ENCODE measurements around the gene PRR18. TPM values are rescaled to one million over a fixed set of nuclear protein-coding genes. Genes with fewer than 3 reads are reported as not detected.

Gene PRR18
- total RNA-seq, 1 experiment from 2014 or later, result not detected

DNA sequence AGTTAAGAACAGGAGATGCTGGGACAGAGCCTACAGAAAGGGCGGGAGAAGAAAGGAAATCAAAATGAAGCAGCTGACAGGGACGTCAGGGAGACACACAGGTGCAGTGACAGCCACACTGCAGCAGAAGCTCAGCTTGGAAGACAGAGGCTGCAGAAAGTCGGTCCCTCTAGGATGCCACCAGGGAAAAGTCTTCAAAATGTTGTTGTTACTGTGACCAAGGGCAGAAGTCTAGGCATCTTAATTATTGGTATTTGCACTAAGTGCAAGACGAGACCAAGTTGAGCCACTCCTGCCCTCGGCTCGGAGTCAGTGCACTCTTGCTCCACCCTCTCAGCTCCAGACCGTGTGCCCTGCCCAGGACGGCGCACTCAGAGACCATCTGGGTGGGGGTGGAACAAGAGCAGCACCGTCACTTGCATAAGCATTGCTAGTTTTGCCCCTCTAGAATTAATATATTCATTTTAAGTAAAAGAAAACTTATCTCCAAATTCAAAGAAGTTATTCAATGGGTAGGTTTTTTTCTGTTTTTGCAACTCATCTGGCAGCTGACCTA lies 2.6 kb downstream of the PRR18 start:
- no peak for DNase-seq (ENCODE audit: low read depth)

DNA sequence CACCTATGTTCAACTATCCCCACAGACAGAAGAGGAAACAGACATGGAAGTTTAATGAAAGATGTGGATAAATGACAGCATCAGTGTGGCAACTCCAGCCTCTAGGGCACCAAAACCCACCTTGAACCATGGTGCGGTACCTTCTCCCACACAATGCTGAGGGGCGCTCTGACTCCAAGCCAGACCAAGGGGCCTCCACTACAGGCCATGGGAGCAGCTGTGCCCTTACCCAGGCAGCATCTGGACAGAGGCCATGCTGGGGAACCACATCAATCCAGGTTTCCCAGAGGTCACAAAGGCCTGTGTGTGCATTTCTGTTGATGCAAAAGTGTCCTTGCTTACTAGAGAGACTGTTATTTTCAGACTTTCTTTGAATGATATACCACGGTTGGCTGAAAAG lies 4.1 kb downstream of the PRR18 start:
- no peak for DNase-seq (ENCODE audit: low read depth)

DNA sequence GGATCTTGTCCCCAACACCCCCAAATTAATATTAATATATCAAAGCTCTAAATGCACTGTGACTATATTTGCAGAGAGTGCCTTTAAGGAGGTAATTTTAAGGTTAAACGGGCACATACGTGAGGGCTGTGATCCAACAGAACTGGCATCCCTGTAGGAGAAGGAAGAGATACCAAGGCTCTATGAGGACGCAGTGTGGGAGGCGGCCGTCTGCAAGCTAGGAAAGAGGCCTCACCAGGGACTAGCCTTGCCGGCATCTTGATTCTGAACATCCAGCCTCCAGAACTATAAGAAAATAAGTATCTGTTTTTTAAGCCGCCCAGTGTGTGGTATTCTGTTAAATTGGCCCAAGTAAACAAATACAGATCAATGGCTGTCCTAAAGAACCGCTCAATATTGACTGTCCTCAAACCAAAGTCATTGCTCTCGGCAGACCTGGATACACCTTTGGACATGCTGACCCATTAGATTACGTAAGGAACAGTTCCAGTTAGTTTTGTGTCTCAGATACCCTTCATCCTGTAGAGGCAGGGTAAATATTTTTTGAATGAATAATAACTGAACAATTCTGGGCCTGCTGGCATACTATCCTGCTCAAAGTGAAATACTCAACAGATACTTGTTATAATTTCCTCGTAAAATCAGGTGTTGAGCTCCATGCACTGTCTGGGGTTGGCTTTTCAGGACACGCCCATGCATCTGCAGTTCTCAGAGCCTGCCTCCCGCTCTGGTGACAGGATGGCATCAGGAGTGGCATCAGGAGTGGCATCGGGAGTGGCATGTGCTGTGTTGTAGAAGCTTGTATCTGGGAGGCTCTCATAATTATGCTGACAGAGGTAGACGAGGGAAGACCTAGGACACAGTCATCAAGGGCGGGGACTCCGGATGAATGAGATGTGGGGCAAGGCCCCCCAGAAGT lies 6.3 kb downstream of the PRR18 start:
- DNase-seq (ENCODE audit: low read depth), result no peak

DNA sequence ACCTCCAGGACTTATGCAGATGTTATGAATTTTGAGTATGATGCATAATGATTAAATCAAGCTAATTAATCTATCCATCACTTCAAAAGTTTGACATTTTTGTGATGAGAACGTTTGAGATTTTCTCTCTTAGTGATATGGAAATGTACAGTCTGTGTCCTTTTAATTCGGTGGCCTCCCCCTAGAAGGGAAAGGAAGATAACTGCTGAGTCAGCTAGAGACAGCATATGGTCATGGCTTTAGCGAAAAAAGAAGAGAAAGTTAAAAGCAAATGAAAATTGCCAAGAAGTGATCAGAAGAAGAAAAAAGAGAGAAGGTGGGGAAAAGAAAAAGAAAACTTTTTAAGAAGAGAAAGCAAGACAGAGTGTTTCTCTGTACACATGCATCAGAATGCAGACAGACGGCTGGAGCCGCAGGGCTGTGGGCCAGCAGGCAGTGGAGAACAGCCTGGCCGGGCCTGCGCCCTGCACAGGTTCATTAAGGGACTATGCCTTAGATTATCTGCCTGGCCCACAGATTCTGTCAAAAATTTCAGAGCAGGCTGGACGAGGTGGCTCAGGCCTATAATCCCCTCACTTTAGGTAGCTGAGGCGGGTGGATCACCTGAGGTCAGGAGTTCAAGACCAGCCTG lies 7.7 kb downstream of the PRR18 start:
- DNase-seq (ENCODE audit: low read depth), result no peak

DNA sequence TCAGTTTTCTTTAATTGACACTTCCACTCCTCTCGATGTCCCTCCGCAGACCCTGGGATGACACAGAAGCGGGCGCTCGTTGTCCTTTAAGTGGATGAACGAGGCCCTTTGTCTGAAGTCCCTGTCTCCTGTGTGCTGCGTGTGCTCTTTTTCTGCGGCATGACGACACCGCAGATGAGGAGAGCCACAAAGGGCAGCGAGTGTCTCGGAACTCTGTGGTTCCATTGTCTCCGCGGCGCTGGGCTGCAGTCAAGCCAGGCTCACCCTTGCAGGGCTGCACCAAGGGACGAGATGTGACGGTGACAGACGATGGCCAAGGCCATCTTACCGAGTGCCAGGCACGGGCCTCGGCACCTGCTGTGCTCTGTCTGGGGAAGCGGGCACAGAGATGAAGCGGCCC lies 10.6 kb downstream of the PRR18 start:
- DNase-seq (ENCODE audit: low read depth), result no peak

DNA sequence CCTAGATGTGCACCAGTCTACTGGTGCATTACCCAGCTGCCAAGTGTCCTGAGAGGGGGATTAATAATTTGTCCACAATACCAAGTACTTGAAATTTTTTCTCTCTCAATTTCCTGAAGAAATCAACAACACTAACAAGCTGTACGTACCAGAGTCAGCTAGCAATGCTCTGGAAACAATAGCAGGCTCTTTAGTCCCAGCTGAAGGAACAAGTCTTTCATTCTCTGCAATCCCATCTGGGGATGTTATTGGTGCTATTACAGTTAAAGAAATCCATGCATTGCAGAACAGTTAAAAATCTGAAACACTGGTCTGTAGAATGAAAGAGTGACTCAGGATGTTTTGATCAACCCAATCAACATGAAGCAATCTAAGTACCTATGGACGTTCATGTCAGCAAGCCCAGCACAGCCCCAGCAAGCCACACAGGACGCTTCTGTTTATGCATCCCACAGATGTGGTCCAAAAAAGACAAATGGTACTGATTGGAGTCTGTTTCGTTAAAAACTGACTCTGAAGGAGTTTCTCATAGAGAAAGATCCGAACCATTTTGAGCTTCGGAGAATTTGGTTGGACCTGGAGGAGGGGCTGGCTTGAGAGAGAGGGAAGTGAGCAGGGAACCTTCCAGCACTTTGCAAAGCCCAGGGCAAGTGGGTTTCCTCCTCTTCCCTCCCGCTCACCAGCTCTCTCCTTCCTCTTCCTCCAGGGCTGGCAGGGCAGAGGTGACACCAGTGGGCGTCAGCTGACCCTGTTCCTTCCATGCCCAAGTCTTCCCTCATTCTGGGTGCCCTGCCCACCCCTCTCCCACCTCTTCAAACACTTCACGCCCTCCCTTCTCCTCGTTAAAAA lies 11.9 kb downstream of the PRR18 start:
- no peak for DNase-seq (ENCODE audit: low read depth)

DNA sequence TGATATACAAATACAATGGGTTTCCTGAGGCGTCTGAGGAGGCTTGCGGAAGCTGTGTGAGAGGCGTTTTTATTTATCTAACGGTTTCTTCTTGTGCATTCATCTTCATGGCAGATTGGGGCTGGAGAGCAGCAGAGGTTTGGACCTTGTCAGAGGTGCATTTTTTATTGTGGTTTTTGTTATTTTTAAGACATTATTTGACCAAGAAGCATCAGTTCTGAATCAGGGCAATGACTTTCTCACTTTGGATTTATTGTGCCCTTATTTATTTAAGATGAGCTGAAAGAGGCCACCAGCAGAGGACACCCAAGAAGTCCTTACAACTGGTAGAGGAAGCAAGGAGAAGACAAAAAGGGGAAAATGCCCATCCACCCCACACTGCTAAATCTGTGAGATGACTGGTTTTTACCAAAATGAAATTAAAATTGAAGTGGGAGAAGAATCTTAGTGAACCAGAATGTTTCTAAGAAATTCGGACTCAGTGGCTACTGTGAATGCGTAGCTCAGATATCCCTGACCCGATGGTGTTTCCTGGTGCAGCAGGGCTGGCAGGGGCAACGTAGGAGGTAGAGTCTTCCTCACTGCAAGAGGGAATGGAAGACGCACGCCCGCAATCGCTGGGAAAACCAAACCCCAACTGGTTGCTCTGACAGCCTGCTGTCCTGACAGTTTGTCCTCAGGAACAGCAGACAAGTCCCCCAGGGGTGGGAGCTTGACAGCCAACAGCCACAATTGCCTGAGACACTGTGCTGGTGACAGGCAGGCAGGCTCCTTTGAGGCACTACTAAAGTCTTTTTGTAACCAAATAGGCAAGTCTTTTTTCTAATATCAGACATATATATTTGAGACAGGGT lies 14.2 kb downstream of the PRR18 start:
- no peak for DNase-seq (ENCODE audit: low read depth)

DNA sequence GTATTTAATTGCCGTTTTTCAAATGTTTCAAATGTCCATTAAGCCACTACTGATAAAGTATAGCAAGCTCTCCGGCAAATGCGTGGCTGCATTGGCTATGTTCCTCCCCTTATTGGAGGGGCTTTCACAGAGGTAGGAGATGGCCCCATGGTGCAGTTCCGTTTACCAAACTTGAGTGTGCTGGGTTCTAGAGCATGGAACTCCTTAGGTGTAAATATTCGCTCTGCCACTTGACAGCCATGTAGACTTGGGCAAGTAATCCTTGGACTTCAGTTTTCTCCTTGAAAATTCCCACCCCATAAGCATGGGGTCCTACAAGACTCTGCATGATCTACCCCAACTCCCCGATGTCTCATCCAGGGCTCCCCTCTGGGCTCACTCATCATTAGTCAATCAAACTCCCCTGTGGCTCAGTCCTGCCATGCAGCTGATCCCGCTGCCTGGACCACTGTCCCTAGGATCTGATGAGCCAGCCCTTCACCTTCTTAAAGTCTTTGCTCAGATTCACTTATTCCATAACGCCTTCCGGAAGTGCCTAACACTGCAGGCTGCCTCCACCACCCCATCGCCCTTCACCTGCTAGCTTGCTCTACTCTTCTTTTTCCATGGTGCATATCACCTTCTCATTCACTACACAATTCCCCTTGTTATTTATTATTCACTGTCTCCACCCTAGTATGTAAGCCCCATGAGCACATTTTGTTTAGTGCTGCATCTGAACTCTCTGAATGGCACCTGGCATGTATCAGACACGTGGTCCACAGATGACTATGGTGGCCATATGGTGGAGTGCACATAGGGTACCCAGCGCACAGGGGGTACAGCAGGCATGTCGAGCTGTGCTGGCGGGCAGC lies 18.8 kb downstream of the PRR18 start:
- no peak for DNase-seq (ENCODE audit: low read depth)

DNA sequence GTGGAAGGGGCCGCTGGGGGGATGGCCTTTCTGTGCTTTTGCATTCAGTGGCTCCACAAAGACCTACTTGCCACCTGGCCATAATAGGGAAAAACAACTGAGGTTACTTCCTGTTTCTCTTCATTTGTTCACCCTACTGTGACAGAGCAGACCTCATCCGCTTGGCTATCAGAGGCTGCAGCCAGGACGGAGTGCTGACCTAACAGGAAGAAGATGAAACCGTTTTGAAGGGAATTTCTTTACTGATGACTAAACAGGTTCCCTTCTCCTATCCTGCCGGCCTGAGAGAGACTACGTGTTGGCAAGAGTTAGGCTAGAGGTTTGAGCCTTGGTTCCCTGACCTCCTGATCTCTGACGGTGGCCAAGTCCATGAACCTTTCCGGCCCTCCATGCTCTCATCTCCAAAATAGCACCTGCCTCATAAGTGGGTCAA lies 21.3 kb downstream of the PRR18 start:
- DNase-seq (ENCODE audit: low read depth), result no peak

DNA sequence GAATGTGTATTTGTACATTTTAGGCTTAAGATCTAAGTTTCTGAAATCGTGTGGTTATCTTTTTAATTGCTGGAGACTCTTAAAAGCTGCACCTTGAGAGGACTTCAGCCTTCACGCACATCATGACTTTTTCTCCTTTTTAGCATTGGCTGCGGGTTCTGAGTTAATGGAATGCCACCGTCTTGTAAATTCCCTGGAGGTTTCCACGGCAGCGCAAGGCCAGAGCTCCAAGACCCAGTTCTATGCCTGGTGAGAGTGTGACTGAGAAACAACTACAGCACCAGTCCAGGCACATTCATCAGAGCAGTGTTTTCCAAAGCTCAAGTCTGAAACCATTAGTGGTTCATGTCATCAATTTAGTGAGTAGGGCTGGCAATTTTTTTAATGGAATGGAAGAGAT lies 23.0 kb downstream of the PRR18 start:
- no peak for DNase-seq (ENCODE audit: low read depth)

DNA sequence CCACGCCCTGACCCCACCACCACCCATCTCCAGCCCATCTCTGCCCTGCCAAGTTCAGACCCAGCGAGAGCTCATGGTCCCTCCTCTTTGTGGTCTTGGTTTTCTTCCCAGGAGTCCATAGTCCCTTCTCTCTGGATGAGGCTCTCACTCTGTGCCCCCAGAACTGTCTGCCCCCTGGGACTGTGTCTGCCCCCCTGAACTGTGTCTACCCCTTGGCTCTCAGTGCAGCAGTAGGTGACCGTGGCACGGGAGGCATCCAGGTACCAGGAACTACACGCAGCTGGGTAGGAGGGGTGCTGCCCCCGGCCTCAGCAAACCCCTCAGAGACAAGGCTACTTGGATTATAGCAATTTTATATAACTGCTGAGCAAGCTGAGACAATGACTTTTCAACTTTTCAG lies 23.6 kb downstream of the PRR18 start:
- DNase-seq (ENCODE audit: low read depth), result no peak

DNA sequence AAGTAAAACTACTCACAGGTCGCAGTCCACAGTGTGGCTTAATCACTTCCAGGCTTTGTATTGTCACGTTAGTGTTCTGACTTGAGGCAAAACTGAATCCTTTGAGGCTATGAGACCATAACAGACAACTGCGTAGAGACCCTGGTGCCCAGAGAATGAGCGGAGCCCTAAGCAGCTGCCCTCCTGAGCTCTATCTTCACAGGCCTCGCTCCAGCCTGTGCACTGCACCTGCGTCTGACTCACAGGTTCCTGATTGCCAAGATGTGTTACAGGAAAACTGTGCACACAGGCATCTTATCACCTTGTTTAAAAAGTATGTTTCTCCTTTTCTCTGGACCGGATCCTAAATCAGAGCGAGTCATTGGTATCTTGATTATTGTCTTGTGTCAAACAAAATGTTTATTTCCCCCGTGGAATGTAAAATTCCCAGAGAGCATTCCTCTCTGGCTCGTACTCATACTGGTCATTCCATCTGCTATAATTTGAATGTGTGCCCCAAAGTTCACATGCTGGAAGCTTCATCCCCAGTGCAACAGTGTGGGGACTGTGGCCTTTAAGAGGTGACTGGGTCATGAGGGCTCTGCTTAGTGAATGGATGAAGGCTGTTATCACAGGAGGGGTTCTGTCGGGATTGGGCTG lies 25.7 kb downstream of the PRR18 start:
- no peak for DNase-seq (ENCODE audit: low read depth)

DNA sequence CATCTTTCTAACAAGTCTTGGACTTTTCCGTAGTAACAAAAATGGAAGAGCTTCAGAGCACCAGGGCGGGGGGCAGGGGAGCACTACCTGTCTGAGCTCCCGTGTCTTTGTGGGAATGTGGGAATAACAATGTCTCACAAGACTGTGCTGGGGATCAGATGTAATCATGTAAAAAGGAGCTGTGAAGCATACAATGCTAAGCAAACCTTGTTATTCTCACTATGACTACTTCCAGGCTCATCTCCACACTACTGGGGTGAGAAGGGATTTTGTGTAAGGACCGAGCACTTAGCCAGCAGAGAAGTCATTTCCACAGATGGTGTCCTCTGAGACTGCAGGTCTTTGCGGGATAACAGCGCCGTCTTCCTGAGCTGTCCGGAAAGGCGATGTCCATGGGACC lies 27.1 kb downstream of the PRR18 start:
- no peak for DNase-seq (ENCODE audit: low read depth)

DNA sequence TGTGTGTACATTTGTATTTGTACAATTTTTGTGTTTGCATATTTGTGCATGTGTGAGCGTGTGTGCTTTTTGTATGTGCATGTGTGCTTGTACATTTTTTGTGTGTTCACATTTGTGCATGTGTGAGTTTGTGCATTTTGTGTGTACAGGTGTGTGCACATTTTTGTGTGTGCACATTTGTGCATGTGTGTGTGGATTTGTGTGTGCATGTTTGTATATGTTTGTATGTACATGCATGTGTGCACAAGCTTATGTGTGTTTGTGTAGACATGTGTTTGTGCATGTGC lies 28.9 kb downstream of the PRR18 start:
- no peak for DNase-seq (ENCODE audit: low read depth)

DNA sequence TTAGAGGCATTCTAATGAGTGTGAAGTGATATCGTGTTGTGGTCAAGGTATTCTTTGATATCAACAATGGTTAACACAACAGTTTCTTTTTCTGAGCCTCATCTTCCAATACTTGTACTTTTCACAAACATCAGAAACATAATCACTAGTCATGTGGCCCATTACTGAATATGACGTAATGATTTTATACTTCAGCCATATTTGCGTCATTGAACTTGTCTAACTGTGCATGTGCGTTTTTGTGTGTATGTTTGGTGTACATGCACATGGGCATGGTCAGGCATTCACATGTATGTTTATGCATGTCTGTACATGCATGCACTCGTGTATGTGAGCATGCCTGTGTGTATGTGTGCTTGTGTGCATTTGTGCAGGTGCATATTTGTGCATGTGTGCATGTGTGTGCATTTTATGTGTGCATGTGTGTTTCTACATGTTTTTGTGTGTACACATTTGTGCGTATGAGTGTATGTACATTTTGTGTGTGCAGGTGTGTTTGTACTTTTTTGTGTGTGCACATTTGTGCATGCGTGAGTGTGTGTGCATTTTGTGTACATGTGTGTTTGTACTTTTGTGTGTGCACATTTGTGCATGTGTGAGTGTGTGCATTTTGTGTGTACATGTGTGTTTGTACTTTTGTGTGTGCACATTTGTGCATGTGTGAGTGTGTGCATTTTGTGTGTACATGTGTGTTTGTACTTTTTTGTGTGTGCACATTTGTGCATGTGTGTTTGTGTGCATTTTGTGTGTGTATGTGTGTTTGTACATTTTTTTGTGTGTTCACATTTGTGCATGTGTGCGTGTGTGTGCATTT lies 29.4 kb downstream of the PRR18 start:
- DNase-seq (ENCODE audit: low read depth), result no peak

DNA sequence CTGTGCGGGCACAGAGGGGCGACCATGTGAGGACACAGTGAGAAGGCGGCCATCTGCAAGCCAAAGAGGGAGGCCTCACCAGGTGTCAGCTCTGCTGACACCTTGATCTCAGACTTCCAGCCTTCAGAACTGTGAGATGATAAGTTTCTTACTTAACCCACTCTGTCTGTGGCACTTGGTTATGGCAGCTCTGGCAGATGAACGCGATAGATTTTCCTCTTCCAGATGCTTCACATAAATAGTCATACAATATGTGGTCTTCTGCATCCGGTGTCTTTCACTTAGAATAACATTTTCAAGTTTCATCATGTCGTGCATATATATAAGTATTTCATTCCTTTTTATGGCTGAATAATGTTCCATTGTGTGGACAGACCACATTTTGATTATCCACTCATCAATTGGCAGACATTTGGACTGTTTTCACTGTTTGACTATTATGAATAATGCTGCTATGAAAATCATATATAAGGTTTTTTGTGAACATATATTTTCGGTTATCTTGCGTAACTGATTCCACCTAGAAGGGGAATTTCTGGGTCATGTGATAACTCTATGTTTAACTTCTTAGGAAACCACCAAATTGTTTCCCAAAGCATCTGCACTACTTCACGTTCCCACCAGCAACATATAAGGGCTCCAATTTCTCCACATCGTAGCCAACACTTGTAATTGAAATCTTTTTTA lies 30.2 kb downstream of the PRR18 start:
- no peak for DNase-seq (ENCODE audit: low read depth)

DNA sequence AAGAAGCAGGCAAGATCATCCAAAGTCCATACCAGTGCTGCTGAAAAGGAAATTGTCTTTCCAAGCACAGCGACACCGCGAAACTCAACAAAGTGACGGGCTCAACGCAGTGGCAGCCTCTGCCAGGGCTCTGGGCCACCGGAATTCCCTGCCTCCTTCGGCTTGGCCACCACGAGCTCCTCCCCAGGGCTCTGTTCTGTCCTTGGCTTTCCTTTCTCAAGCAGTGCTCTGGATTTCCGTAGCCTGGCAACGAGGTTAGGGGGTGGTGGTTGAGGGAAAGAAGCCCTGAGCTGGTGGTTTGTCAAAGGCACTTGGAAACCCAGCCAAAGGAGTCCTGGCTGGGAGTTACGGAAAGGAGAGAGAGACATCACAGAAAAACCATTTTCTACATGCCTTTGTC lies 31.2 kb downstream of the PRR18 start:
- DNase-seq (ENCODE audit: low read depth), result no peak

DNA sequence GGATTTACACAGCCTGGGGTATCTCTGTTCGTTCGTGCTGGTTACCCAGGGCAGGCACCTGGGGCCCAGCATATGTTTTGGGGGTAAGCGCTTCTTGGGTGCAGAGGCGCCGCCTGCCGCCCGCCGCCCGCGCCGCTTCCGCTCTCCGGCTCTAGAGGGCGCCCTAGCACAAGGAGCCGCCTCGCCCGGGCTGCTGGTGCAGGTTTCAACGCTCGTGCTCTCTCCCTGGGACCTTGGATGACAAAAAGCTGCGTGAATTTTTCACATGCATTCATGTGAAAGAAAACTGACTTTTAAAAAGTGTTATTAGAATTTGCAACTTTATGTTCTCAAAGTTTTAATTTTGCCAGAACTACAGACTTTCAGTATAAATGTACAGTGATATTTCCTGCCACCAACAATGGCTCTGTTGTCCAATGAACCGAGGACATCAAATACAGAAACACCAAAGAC lies 32.5 kb downstream of the PRR18 start:
- DNase-seq (ENCODE audit: low read depth), result peak; percentile 51

Data from Daoy (cell line).